ENCODE measurements around the gene PCDH1. TPM values are rescaled to one million over a fixed set of nuclear protein-coding genes. Genes with fewer than 3 reads are reported as not detected.
A peak's percentile ranks its signal among the peaks of the same experiment; 100 is the strongest.

PCDH1 gene
- total RNA-seq, 1 experiment from 2014 or later = 9.9 TPM

GRCh38 chr5:141864371-141865370 lies 13.5 kb downstream of the PCDH1 start:
- ChIA-PET POLR2A (no interaction called here), CTCF (interaction anchor here (0.5 to 0.9 kb wide), 2 partner anchors 15 to 162 kb away, joined by 3 to 5 read pairs; no protein-coding TSS in a partner anchor)
- no peak overlapping the region for H3K4me3 Mint-ChIP-seq (ENCODE audit: unreplicated experiment)
- TF ChIP-seq CTCF (IDR thresholded peaks at IDR 0.05; ENCODE audit: unreplicated experiment) = no peak
- no TSS peak for BruUV-seq (replicated peaks)
- H3K27ac Mint-ChIP-seq (ENCODE audit: low read depth, unreplicated experiment) = no peak overlapping the region
- no peaks in the 10 kb centered on the region for H3K4me1 Mint-ChIP-seq (ENCODE audit: insufficient read depth, unreplicated experiment)
- no peaks in the 10 kb centered on the region for H3K36me3 Mint-ChIP-seq (ENCODE audit: insufficient read depth, unreplicated experiment)
- intact Hi-C loops (cut with micrococcal nuclease) = no loop called here
- no peaks in the 10 kb centered on the region for H3K9me3 Mint-ChIP-seq (ENCODE audit: unreplicated experiment)
- H3K27me3 Mint-ChIP-seq (ENCODE audit: insufficient read depth, unreplicated experiment) = no peaks in the 10 kb centered on the region
- DNase-seq (ENCODE audit: unreplicated experiment) = no peak

- Mint-ChIP-seq H3K27ac (ENCODE audit: low read depth, unreplicated experiment) (no peak overlapping the region), H3K4me1 (ENCODE audit: insufficient read depth, unreplicated experiment) (no peaks in the 10 kb centered on the region), H3K27me3 (ENCODE audit: insufficient read depth, unreplicated experiment) (no peaks in the 10 kb centered on the region), H3K9me3 (ENCODE audit: unreplicated experiment) (no peaks in the 10 kb centered on the region), H3K4me3 (ENCODE audit: unreplicated experiment) (no peak overlapping the region), H3K36me3 (ENCODE audit: insufficient read depth, unreplicated experiment) (no peaks in the 10 kb centered on the region)
- intact Hi-C loops (cut with micrococcal nuclease) = no loop called here
- no TSS peak for BruUV-seq (replicated peaks)
- TF ChIP-seq CTCF (IDR thresholded peaks at IDR 0.05; ENCODE audit: unreplicated experiment) = peak; percentile 9
- CTCF ChIA-PET = interaction anchor here (0.5 to 0.9 kb wide), 2 partner anchors 16 to 161 kb away, joined by 3 to 5 read pairs; no protein-coding TSS in a partner anchor
- POLR2A ChIA-PET = no interaction called here
- DNase-seq (ENCODE audit: unreplicated experiment) = no peak
Measured at GRCh38 chr5:141863569-141864178, 14.5 kb downstream of the PCDH1 start.

- H3K4me1 Mint-ChIP-seq (ENCODE audit: insufficient read depth, unreplicated experiment) = no peaks in the 10 kb centered on the region
- no peaks in the 10 kb centered on the region for H3K36me3 Mint-ChIP-seq (ENCODE audit: insufficient read depth, unreplicated experiment)
- CTCF ChIA-PET = interaction anchor here (0.7 to 2.0 kb wide), 2 partner anchors 12 to 16 kb away, joined by 3 to 8 read pairs; no protein-coding TSS in a partner anchor
- intact Hi-C loops (cut with micrococcal nuclease) = no loop called here
- TF ChIP-seq CTCF (IDR thresholded peaks at IDR 0.05; ENCODE audit: unreplicated experiment) = no peak
- H3K4me3 Mint-ChIP-seq (ENCODE audit: unreplicated experiment) = no peak overlapping the region
- no peaks in the 10 kb centered on the region for H3K9me3 Mint-ChIP-seq (ENCODE audit: unreplicated experiment)
- POLR2A ChIA-PET = no interaction called here
- BruUV-seq (replicated peaks) = no TSS peak
- no peaks in the 10 kb centered on the region for H3K27me3 Mint-ChIP-seq (ENCODE audit: insufficient read depth, unreplicated experiment)
- H3K27ac Mint-ChIP-seq (ENCODE audit: low read depth, unreplicated experiment) = no peak overlapping the region
- DNase-seq (ENCODE audit: unreplicated experiment) = no peak
Measured at GRCh38 chr5:141862936-141863543, 15.2 kb downstream of the PCDH1 start.

GRCh38 chr5:141861194-141861593 lies 17.0 kb downstream of the PCDH1 start:
- Mint-ChIP-seq H3K4me1 (ENCODE audit: insufficient read depth, unreplicated experiment) (no peaks in the 10 kb centered on the region), H3K36me3 (ENCODE audit: insufficient read depth, unreplicated experiment) (no peaks in the 10 kb centered on the region), H3K4me3 (ENCODE audit: unreplicated experiment) (no peak overlapping the region), H3K9me3 (ENCODE audit: unreplicated experiment) (no peaks in the 10 kb centered on the region), H3K27ac (ENCODE audit: low read depth, unreplicated experiment) (no peak overlapping the region), H3K27me3 (ENCODE audit: insufficient read depth, unreplicated experiment) (no peaks in the 10 kb centered on the region)
- intact Hi-C loops (cut with micrococcal nuclease) = no loop called here
- no peak for DNase-seq (ENCODE audit: unreplicated experiment)
- no peak for TF ChIP-seq CTCF (IDR thresholded peaks at IDR 0.05; ENCODE audit: unreplicated experiment)
- BruUV-seq (replicated peaks) = no TSS peak
- POLR2A ChIA-PET = interaction anchor here (0.7 kb wide), 1 partner anchor 49 kb away, joined by 4 read pairs; no protein-coding TSS in a partner anchor
- CTCF ChIA-PET = interaction anchor here (1.2 to 2.0 kb wide), 2 partner anchors 18 to 242 kb away, joined by 3 to 8 read pairs; no protein-coding TSS in a partner anchor

All from MCF 10A (cell line).